Midbrain (tissue), 1 donor: Measurements from ENCODE around the gene SMARCC2.
"Not testable (repeated sequence)": the region's sequence is repeated elsewhere in the genome, so short reads cannot be mapped to it uniquely, and the experiment has no call there.

Experiments used
- DNase-seq: peaks from one replicate; lab custom pipeline; 2025; lab: John Stamatoyannopoulos, UW

The SMARCC2 gene

GRCh38 chr12:56208006-56208405, 18.7 kb upstream of the SMARCC2 start:
- DNase-seq, result no peak

DNA sequence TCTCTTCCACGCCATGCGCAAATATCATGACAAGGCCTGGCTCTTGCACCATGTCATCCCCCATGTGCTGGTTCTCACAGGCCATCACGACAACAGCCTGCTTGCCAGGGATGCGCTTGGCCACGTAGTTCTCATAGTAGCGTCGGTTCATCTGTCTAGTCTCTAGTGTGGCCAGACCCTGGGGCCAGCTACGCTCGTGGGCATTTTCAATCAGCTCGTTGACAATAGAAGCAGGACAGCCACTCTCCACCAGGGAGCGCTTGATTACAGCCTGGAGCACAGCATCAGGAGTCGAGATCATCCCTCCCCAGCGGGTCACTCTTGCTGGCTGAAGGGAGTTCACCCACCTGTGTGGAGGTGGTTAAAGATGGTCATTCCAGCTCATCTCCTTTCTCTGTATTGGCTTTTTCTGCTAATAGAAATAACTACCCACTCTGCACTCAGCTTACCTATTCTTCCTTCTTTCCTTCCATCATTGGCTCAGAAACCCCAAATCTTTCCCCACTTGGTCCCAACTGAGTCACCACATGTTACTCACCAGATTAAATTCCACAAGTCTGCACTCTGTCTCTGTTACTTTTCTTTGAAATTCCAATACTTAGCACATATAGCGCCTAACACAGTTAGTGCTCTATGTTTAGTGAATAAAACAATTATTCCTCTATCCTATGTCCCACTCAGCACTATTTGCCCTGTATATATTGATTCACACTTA, 17.3 kb upstream of the SMARCC2 start:
- no peak for DNase-seq

DNA sequence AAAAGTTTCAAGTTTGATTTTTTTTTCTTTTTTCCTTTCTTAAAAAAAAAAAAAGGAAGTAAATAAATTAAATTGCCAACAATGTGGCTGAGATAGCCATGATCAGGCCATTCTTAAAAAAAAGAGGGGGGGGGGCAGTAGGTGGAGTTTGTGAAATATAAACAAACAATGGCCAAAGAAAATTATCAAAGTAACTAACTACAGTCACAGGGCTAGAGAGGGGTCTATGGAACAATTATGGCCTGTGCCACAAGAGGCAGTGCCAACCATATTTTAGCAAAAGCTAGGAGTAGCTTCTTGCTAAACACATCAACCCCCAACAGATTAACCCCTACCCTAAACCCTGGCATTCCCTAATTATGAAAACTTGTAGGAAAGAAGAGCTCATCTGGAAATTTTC, 16.2 kb upstream of the SMARCC2 start:
- DNase-seq, result no peak

DNA sequence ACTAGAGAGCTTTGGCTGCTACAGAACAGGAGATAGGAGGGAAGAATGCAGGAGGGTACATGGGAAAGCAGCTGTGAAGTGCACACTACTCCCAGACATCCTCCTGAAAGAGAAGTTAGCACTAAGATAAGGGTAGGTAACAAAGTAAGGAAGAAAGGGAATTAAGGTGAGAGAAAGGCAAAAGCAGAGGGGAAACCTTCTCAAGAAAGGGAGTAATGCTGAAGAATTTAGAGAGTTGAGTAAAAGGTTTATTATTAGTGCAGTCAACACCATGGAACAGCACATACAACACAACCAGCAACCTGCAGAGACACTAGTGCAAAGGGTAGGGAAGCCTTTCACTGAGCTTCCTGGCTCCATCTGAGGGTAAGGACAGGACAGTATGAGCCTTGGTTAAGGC, 15.0 kb upstream of the SMARCC2 start:
- DNase-seq, result no peak

DNA sequence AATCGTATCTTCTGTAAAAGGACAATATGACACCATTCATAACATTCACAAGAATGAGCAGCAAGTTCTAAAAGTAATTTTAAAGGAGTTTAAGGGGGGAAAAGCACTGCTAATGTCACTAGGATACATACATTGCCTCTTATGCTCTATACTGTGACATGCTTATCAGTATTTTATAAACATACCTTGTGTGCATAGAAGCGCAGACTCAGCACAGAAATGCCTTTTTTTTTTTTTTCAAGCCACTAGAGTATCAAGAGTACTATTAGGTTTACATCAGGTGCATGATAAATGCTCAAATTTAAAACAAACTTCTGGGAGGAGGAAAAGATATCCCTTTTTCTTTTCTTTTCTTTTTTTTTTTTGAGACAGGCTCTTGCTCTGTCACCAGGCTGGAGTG, 13.6 kb upstream of the SMARCC2 start:
- no peak for DNase-seq

GRCh38 chr12:56202366-56202765, 13.1 kb upstream of the SMARCC2 start:
- DNase-seq, result no peak

GRCh38 chr12:56198836-56199235, 9.6 kb upstream of the SMARCC2 start:
- DNase-seq, result no peak

DNA sequence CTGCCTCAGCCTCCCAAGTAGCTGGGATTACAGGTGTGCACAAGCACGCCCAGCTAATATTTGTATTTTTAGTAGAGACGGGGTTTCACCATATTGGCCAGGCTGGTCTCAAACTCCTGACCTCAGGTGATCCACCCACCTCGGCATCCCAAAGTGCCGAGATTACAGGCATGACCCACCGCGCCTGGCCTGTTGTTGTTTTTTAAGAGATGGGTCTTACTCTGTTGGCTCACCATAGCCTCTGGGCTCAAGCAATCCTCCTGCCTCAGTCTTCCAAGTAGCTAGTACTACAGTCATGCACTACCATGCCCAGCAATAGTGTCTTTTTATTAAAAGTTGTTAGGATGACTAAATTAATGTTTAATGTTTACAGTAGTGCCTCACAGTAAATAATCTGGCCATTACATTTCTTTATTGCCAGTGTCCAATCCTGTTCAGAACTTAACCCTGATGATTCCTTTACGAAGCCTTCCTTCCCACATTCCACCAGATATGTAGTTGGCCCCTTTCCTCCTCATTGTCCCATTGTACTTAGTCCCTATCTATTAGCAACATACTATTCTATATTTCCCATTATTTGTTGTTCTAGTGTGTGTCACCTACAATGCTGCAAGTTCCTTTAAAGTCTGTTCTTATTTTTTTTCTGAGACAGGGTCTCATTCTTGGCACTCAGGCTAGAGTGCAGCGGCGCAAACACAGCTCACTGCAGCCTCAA, 8.8 kb upstream of the SMARCC2 start:
- no peak for DNase-seq

- DNase-seq, result not testable (repeated sequence)
Measured at GRCh38 chr12:56196818-56197550, 7.7 kb upstream of the SMARCC2 start.

DNA sequence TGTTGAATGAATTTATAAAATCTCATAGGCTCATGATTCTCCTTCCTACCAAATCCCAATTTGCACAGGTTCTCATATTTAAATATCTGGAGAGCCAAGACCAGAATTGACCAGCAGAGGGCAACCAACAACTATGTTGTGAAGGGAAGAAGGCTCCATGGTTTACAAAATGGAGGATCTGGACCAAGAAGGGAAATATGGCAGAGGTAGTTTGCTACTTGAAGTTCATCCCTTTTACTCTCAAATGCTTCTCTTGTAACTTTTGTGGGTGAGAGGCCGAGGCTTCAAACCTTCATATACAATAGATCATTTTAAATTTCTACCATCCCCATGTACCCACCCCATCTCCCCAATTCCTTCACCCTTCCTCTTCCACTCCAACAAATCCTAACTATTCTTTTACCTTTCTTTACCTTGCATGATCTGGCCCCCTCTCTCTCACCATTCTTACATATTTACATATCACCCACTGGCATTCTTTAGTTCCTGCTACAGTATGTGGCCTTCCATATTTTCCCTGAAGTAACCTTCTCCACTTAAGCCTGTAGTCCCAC, 3.8 kb upstream of the SMARCC2 start:
- DNase-seq, result peak; percentile 82

- no peak for DNase-seq
Measured at GRCh38 chr12:56192582-56192981, 3.3 kb upstream of the SMARCC2 start.

DNA sequence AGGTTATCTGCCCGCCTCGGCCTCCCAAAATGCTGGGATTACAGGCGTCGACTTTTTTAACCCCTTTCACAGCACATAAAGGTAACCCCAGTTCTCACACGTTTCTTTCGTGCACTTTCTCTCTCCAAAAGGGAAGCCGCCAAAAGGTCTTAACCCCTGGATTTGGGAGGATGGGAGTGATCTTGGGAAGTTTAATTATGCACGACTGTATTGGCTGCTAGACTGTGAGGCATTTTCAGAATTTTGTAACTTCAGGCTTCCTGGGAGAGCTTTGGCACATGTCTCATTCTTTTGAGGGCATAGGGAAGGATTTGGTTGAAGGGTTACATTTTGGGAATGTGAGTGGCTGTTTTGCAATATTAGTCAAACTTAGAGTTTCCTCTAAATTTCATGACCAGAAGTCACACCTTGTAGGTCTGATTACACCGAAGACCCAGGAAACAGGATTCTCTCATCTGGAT, 1.4 kb upstream of the SMARCC2 start:
- DNase-seq, result no peak

GRCh38 chr12:56189918-56190694, 823 bp upstream of the SMARCC2 start:
- DNase-seq, result peak; percentile 79

GRCh38 chr12:56188778-56189098, 545 bp downstream of the SMARCC2 start:
- no peak for DNase-seq

- no peak for DNase-seq
Measured at GRCh38 chr12:56188131-56188777, 1.0 kb downstream of the SMARCC2 start.

- DNase-seq, result no peak
Measured at GRCh38 chr12:56186957-56187356, 2.3 kb downstream of the SMARCC2 start.

- no peak for DNase-seq
Measured at GRCh38 chr12:56178347-56178746, 10.9 kb downstream of the SMARCC2 start.

DNA sequence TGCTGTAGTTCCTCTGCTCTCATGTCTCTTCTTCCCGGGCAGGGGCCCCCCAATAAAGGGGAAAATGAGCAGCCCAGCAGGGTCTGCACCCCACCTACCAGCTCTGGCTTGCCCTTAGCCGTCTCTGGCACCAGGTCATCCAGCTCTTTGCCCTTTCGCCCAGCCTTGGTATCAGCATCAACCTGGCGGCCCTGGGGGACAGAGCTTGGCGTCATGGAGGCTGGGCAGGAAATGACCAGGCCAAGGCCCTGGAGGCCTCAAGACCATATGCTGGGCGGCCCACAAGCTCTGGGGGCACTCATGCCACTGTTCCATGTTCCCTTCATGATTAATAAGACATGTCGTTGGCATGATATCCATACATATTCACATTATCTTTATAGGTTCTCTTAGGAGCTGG, 16.4 kb downstream of the SMARCC2 start:
- no peak for DNase-seq

- no peak for DNase-seq
Measured at GRCh38 chr12:56169229-56169759, 20.0 kb downstream of the SMARCC2 start.

- no peak for DNase-seq
Measured at GRCh38 chr12:56165369-56165768, 23.9 kb downstream of the SMARCC2 start.

DNA sequence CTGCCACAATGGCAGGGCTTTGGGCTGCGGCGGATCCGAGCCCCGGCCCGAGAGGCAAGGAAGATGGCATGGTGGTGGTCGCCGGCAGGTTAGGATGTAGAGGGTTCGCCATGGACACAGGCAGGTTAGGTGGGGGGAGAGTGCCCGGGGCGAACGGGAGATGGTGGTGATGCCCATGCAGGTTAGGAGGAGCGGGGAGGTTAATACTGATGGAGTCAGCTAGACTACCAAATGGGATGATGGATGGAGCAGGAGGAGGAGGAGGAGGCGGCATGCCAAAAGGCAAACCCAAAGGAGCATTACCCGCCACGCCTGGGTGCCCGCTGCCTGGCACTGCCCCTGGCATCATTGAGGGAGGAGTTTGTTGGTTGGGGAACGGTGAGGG, 24.9 kb downstream of the SMARCC2 start:
- DNase-seq, result no peak
